Lung (tissue), 12 donors: ENCODE results near the gene TSC22D2. TPM values are rescaled to one million over a fixed set of nuclear protein-coding genes. Genes with fewer than 3 reads are reported as not detected.

Experiments used
- ATAC-seq: fragments of 200-7000 bp; cut with Tn5 transposase; one replicate; pipeline ENCODE4 v1.9.1; 2020; ENCODE audit warnings: moderate number of reproducible peaks; ENCODE audit not compliant: insufficient read depth, low FRiP score
- DNase-seq, 3 donors: peaks; one replicate each; pipeline ENCODE4 v3.0.0-alpha.2; 2013 to 2017
- H3K27ac ChIP-seq, 2 donors: one replicate each; pipeline ENCODE4 v1.5.1; 2013; ENCODE audit warnings: mild to moderate bottlenecking in 2 of 2, moderate library complexity in 2 of 2, control low read depth in 1 of 2, inconsistent platforms in 1 of 2, low read depth in 1 of 2, low read length in 1 of 2
- H3K27me3 ChIP-seq, 3 donors: one replicate each; pipeline ENCODE4 v1.5.1; 2013; ENCODE audit warnings: low read length in 2 of 3; ENCODE audit not compliant: control insufficient read depth in 3 of 3, insufficient read depth in 3 of 3
- H3K36me3 ChIP-seq, 4 donors: one replicate each; pipeline ENCODE4 v1.5.1; 2013; ENCODE audit warnings: low read length in 4 of 4, mild to moderate bottlenecking in 1 of 4, moderate library complexity in 1 of 4; ENCODE audit not compliant: control insufficient read depth in 4 of 4, insufficient read depth in 4 of 4
- H3K4me1 ChIP-seq, 5 donors: one replicate each; pipeline ENCODE4 v1.5.1; 2013; ENCODE audit warnings: low read length in 5 of 5, mild to moderate bottlenecking in 2 of 5, moderate library complexity in 1 of 5; ENCODE audit not compliant: control insufficient read depth in 5 of 5, insufficient read depth in 5 of 5
- H3K4me3 ChIP-seq: one replicate; pipeline ENCODE4 v1.5.1; 2013; ENCODE audit warnings: mild to moderate bottlenecking, control low read depth, moderate library complexity
- H3K9ac ChIP-seq, 2 donors: one replicate each; pipeline ENCODE4 v1.5.1; 2013; ENCODE audit warnings: low read length in 2 of 2, control low read depth in 1 of 2; ENCODE audit not compliant: insufficient read depth in 1 of 2
- H3K9me3 ChIP-seq, 4 donors: one replicate each; pipeline ENCODE4 v1.5.1; 2013; ENCODE audit warnings: low read length in 3 of 4, mild to moderate bottlenecking in 1 of 4, moderate library complexity in 1 of 4; ENCODE audit not compliant: control insufficient read depth in 4 of 4, insufficient read depth in 3 of 4
- CTCF ChIP-seq: IDR thresholded peaks from 2 replicates; pipeline ENCODE4 v1.5.1; 2012; ENCODE audit warnings: mild to moderate bottlenecking; ENCODE audit errors: control extremely low read depth, extremely low read depth
- WGBS, 2 donors: extraction: QIAGEN DNeasy Blood & Tissue Kit; methylation state at CpG; one replicate each; pipeline ENCODE4 v1.1.7; 2013; 5-methylcytosine and 5-hydroxymethylcytosine counted together
- polyA plus RNA-seq, 2 donors: library from polyadenylated mRNA; stranded (reverse); fragments of 200-250 nt; gene quantifications; one replicate each; pipeline ENCODE4 v1.2.1, GENCODE V29; 2013
- total RNA-seq, 2 donors: library from RNA; depleted of rRNA in 1 of 2; stranded (reverse); fragments of >200 nt in 1 of 2; gene quantifications; one replicate each; pipeline ENCODE4 v1.2.1, GENCODE V29; 2014 to 2021
- donor health status: control.
- donor health status: control.
- donor health status: Bipolar disorder and iron deficiency.
- donor health status: healthy.
- donor health status: DM: yes; HTN: yes; CAD: no.

Gene TSC22D2
- total and polyA plus RNA-seq, 4 donors, result 8.8 to 57.7 (median 18.7) TPM

- Histone ChIP-seq H3K9me3 (no peaks in the 10 kb centered on the region), H3K4me1 (peaks cover 0 to 11% (median 0%) of the 10 kb centered on the region in 5 donors), H3K36me3 (no peaks in the 10 kb centered on the region), H3K4me3 (no peak overlapping the region), H3K27me3 (no peaks in the 10 kb centered on the region), H3K27ac (no peak overlapping the region), H3K9ac (no peak overlapping the region)
- DNase-seq (no peak), ATAC-seq (no peak)
- TF ChIP-seq CTCF, result no peak
Observed at GRCh38 chr3:150390087-150390486, 18.0 kb upstream of the TSC22D2 start.

GRCh38 chr3:150391161-150391560 is 16.9 kb upstream of the TSC22D2 start:
- DNase-seq (no peak), ATAC-seq (no peak)
- Histone ChIP-seq H3K9ac (no peak overlapping the region), H3K4me3 (no peak overlapping the region), H3K4me1 (peaks cover 0 to 11% (median 2%) of the 10 kb centered on the region in 5 donors), H3K36me3 (no peaks in the 10 kb centered on the region), H3K27ac (no peak overlapping the region), H3K27me3 (no peaks in the 10 kb centered on the region), H3K9me3 (no peaks in the 10 kb centered on the region)
- TF ChIP-seq CTCF, result no peak

GRCh38 chr3:150393745-150394144 is 14.4 kb upstream of the TSC22D2 start:
- Histone ChIP-seq H3K9me3 (no peaks in the 10 kb centered on the region), H3K4me1 (peaks cover 0 to 22% (median 8%) of the 10 kb centered on the region in 5 donors), H3K9ac (no peak overlapping the region), H3K36me3 (no peaks in the 10 kb centered on the region), H3K4me3 (no peak overlapping the region), H3K27me3 (no peaks in the 10 kb centered on the region), H3K27ac (no peak overlapping the region)
- ATAC-seq, result no peak
- 61 to 70% methylated on average over 1 of the region's 1 CpG for WGBS, 2 donors
- no peak for TF ChIP-seq CTCF
- no peak for DNase-seq

- TF ChIP-seq CTCF, result no peak
- H3K36me3 ChIP-seq, result no peaks in the 10 kb centered on the region
- H3K9ac ChIP-seq, result no peak overlapping the region
- no peaks in the 10 kb centered on the region for H3K27me3 ChIP-seq
- no peak overlapping the region for H3K4me3 ChIP-seq
- H3K4me1 ChIP-seq, result peaks cover 0 to 22% (median 4%) of the 10 kb centered on the region in 5 donors
- no peaks in the 10 kb centered on the region for H3K9me3 ChIP-seq
- no peak for DNase-seq
- no peak overlapping the region for H3K27ac ChIP-seq
- ATAC-seq, result no peak
- 90 to 94% methylated on average over 2 of the region's 2 CpGs for WGBS, 2 donors
Observed at GRCh38 chr3:150394606-150395005, 13.5 kb upstream of the TSC22D2 start.
